Posterior vena cava (tissue), 2 donors: Measurements from ENCODE around the gene UPF1. TPM values are rescaled to one million over a fixed set of nuclear protein-coding genes. Genes with fewer than 3 reads are reported as not detected.

Source experiments
- DNase-seq: peaks from one replicate; pipeline ENCODE4 v3.0.0-alpha.2; 2020; ENCODE audit warnings: low spot score
- intact Hi-C, 2 donors: fragments of 100-400 bp; cut with DNase I; formaldehyde crosslinking; loops; one replicate each; pipeline versions ENCODE4 v1.14.1 to v1.14.2; 2022 to 2023
- total RNA-seq, 2 donors: library from RNA; stranded (reverse); fragmentation: NEBNext Ultra II Directional; extraction: Animal tissue kit (Norgen Biotek cat#: 25700); gene quantifications; one replicate each; pipeline ENCODE4 v1.2.1, GENCODE V29; 2021
- donor health status: DM: yes; HTN: yes; CAD: no.
- donor health status: DM: yes; HTN: yes; CAD: no.

UPF1 gene
- total RNA-seq, 2 donors from 2014 or later, result 45.1 to 56.5 TPM

- DNase-seq, result no peak
These were observed 33.6 kb downstream of the UPF1 start for GRCh38 chr19:18865106-18865972.

DNA sequence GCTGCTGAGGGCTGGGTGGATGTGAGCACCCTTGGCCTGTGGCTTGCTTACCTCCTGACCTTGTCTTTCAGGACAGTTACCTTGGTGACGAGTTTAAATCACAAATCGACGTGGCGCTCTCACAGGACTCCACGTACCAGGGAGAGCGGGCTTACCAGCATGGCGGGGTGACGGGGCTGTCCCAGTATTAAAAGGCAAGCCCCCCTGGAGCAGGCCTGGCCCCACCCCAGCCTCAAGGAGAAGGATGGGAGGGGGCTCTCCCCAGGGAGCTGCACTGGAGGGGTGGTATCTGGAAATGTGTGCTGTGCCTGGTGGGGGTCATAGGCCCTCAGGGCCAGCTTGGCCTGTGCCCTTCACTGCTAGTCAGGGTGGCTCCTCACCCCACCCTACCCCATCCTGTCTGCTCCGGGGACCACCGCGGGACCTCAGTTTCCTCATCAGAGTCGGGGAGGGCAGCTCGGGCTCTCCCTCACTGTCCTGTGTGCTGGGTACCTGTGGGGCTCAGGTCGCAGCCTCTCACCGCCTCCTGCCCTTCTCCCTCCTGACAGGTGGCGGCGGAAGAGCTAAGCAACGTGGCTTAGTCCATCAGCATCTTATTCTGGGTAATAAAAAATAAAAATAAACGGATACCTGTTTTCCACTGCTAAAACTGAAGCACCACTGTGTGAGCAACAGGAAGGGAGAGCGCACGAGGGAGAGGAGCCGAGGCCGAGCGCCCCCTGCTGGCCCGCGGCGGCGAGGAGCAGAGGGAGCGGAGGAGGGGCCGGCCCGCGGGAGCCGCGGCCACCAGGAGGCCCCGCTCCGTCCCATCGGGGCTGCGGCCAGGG is 34.4 kb downstream of the UPF1 start:
- intact Hi-C loops, result loop anchor here in 1 of 2 donors (1.0 kb wide), 1 partner anchor 79 kb away; no protein-coding TSS in a partner anchor
- DNase-seq, result peak; percentile 89

More at GRCh38 chr19:18865106-18865972, 33.6 kb downstream of the UPF1 start:
- intact Hi-C loops, result loop anchor here in 1 of 2 donors (1.0 kb wide), 1 partner anchor 78 kb away; no protein-coding TSS in a partner anchor

- intact Hi-C loops, result no loop called here
- no peak for DNase-seq
These were observed 35.0 kb downstream of the UPF1 start for GRCh38 chr19:18866800-18867123.

DNA sequence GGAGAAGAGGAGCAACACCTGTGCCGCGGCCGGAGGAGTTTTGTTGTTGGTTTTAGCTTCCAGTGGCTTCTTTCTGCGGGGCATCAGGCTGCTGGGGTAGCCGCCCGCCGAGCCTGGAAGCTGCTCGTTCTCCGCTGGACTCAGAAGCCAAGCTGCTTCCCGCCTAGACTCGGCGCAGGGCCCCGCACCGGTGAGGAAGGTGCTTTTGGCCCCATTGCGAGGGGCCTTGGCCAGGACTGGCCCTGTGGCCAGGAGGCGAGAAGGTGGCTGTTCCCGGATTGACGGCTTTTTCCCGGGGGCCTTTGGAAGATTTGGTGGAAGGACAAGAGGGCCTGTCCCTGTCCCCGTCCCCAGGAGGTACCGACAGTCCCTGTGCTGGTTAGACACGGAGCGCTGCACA is 35.4 kb downstream of the UPF1 start:
- intact Hi-C loops, result no loop called here
- DNase-seq, result no peak

- no peak for DNase-seq
- intact Hi-C loops, result no loop called here
These were observed 36.0 kb downstream of the UPF1 start for GRCh38 chr19:18867751-18868150.

DNA sequence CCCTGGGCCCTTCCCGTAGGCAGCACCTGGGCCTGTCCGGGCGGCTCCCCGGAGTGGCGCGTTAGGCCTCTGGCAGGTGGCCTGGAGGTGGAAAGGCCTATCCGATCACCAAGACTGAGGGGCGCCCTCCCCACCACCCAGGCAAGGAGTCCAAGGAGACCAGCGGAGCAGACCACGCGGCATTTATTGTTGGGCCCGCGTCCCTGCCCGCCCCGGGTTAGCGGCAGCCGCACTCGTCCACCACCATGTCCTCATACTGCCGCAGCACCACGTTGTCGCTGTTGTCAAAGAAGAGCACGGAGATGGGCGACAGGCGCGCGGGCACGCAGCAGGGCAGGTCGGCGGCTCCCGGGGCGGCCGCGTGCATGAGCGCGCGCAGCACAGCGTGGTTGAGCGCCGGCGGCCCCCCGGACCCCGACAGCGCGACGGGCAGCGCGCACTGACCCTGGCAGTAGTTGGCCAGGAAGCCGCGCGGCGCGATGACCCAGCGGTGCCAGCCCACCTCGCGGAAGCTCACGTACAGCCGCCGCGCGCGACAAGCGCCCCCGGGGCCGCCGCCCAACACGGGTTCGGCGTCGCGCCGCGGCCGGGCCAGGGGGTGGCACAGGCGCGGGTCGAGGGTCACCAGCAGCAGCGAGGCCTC is 36.7 kb downstream of the UPF1 start:
- no peak for DNase-seq
- intact Hi-C loops, result no loop called here

GRCh38 chr19:18869023-18869618 is 37.4 kb downstream of the UPF1 start:
- intact Hi-C loops, result no loop called here
- DNase-seq, result no peak

- DNase-seq, result no peak
- intact Hi-C loops, result no loop called here
These were observed 38.2 kb downstream of the UPF1 start for GRCh38 chr19:18869781-18870530.

DNA sequence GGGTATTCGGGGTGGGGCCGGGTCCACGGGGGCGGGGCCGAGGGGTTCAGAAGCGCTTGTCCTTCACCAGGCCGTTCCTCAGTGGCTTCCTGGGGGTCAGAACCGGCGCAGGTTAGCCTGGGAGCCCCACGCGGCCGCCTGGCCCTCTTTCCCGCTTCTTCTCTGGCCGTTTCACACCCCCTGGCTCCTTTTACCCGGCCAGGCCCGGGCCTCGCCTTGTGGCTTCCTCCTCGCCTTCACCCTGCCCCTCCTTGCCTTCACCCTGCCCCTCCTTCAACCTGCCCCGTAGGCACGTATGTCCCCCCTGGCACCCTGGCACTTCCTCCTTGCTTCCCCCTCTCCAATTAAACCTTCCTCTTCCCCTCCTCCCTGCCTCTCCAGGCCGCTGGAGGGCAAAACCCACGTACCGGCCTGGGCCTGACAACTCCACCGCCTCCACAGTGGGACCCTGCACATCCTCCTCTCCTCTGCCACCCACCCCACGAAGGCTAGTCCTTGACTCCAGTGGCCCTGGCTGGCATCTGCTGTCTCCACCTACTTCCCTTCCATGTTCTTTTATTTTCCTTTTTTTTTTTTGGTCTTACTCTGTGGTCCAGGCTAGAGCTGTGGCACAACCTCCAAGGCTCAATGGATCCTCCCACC is 38.9 kb downstream of the UPF1 start:
- intact Hi-C loops, result no loop called here
- no peak for DNase-seq

- intact Hi-C loops, result no loop called here
- DNase-seq, result no peak
These were observed 39.8 kb downstream of the UPF1 start for GRCh38 chr19:18871543-18871942.

- DNase-seq, result no peak
- intact Hi-C loops, result no loop called here
These were observed 44.0 kb downstream of the UPF1 start for GRCh38 chr19:18875726-18876125.

DNA sequence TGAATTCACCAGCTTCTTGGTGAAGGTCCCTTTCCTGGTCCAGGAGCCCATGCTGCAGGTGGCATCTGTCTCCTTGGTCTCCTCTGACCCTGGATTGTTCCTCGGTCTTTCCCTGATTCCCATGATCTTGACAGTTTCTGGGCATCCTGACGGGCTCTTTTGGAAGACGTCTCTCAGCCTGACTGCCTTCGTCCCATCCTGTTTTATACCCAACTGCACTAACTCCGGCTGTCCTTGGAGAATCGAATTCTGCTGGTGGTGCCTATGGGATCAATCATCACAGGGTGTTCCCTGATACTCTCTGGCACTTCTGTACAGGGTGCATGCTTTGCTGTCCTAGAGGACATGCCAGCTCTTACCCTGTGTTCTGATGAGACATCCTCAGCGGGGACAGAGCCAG is 45.1 kb downstream of the UPF1 start:
- DNase-seq, result no peak

DNA sequence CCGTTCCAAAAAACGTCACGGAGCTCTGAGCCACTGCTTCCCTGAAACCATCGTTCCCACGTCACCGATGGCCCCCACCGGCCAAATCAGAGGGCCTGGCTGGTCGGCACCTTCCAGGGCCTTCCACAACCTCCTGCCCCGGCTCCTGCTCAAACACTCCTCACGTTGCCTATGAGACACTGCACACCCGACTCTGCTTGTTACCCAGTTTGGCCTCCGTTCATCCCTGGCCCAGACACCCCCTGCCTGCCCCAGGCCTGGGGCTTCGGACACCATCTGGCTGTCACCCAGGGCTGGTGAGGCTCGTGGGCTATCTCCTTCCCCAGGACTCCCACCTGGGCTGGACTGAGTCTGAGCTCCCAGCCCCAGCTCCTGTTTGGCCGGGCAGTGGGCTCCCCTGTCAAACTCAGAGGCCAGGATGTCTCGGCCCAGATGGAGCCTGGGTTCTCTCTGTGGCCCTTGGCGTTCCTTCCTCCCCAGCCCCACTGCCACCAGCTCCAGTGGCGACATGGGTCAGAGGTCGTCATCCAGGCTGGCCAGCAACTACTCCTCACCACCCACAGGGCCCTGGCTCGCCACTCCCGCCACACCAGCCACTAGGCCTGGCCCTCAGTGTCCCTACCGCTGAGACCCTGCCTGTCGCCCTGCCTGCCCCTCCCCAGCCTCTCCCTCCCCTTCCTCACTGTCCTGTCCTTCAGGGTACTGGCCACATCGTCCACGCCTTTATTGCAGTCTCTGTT is 46.5 kb downstream of the UPF1 start:
- intact Hi-C loops, result no loop called here

More for the DNA sequence above, 45.1 kb downstream of the UPF1 start:
- intact Hi-C loops, result no loop called here

DNA sequence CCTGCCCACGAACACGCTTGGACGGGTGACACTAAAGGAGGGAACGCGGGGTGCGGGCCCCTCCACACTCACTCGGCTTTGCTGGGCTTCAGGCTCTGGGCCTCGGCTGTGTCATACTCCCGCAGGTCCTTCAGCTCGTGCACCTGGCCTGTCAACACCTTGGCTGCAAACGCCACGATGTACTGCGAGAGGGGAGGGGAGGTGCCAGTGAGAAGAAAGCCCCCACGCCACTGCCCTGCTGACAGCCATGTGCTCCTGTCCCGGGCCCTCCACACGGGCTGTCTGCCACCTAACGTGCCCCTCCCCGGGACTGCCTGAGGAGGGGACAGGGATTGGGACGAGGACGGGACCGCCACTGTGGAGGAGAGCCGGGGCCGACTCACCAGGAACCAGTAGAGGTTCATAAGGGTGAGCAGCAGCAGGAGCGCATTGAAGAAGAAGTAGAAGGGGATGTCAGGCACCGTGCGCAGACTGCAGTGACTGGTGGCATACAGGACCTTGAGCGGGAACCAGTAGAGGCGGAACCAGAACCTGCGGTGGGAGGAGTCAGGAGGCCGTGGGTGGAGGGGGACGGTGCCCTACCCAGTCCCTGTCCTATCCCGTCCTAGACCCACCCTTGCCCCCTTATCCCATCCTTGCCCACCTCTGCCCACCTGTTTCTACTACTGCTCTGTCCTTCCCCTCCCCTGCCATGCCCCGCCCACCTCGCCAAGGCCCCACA is 47.3 kb downstream of the UPF1 start:
- intact Hi-C loops, result no loop called here
- DNase-seq, result no peak

More for the DNA sequence above, 46.5 kb downstream of the UPF1 start:
- no peak for DNase-seq

DNA sequence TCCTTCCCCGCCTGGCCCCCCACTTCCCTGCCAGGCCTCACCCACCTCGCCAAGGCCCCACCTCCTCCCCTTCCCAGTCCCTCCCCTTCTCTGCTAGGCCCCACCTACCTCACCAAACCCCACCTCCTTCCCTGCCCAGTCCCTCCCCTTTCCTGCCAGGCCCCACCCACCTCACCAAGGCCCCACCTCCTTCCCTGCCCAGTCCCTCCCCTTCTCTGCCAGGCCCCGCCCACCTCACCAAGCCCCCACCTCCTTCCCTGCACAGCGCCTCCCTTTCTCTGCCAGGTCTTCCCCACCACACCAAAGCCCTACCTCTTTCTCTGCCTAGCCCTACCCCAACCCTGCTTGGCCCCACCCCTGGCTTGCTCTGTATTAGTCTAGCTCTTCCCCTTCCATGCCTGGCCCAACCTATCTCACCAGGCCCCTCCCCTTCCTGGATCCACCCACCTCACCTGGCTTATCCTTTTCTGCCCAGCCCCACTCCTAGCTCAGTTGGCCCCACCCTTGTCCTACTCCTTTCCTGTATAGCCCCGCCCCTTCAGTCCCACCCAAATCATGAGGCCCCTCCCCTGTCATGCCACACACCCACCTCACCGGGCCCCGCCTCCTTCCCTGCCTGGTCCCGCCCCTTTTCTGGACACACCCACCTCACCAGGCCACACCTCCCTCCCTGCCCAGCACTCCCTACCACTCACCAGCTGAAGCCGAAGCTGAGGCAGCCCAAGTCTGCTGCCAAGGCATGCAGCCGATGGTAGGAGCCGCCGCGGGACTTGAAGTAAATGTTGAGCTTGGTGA is 48.0 kb downstream of the UPF1 start:
- intact Hi-C loops, result no loop called here
- DNase-seq, result no peak

DNA sequence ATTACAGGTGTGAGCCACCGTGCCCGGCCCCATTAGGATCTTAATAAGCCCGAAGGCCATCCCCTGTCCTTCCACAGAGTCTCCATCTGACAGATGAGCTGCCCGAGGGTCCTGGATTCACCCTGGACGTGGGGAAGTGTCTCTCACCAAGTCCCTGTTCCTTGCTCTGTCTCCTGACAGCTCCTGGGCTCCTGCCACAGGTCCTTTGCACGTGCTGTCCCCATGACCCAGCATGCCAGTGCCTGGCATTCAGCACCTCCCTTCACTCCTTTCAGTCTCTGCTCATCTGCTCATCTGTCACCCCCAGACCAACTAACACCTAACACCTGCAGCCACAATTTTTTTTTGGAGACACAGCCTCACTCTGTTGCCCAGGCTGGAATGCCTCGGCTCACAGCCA is 49.7 kb downstream of the UPF1 start:
- DNase-seq, result no peak
- intact Hi-C loops, result no loop called here
